IPS DF 4.7 (cell line): Measurements from ENCODE around the gene PRRC2B.
"Not testable (repeated sequence)": the region's sequence is repeated elsewhere in the genome, so short reads cannot be mapped to it uniquely, and the experiment has no call there.

Source experiments
- DNase-seq: peaks from one replicate; pipeline ENCODE4 v3.0.0-alpha.2; 2013; ENCODE audit warnings: low spot score; ENCODE audit errors: extremely low read depth

Gene PRRC2B

DNA sequence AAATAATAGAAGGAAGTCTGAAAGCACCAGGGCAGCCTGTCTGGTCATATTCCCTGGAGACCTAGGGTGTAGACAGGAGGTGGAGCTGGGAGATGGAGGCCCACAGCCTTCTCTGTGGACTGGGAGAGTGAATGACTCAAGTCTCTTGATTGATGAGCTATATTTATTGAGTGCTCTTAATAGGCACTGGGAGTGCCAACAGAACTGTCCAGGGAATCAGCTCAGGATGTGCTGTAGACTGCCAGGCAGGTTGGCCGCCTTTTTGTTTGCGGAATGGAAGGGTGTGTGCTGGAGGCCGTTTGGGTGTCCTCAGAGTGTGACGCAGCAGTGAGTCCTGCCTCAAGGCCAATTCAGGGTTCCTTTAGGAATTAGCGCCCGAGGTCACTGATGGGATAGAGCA is 75.5 kb downstream of the PRRC2B start:
- DNase-seq = no peak

DNA sequence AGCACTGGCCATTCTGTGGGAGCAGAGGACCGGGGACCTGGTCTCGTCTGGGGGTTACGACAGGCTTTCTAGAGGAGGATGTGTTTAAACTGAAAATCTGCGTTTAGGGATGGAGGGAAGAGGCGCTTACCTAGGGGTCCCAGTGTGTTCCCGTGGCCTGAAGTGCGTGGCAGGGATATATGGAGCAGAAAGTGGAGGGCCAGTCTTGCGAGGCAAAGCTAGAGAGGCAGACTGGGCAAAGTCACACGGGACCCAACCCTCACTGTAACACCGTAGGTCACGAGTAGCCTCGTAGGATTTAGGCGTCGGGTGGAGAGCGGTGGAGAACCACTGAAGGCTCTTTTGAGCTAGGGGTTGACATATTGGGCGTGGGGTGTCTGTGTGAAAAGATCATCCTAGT is 76.1 kb downstream of the PRRC2B start:
- no peak for DNase-seq

DNA sequence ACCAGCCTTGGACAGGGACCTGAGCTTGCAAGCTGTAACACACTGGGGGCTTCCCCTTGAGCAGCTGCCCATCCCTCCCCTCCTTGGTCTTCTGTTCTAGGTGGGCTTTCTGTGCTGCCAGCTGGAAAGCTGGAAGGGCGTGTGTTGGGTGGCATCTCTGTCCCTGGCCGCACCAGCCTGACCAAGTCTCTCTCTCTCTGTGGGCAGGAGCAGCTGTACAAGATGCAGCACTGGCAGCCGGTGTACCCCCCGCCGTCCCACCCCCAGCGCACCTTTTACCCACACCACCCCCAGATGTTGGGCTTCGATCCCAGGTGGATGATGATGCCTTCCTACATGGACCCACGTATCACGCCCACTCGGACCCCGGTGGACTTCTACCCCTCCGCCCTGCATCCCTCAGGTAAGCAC is 76.7 kb downstream of the PRRC2B start:
- no peak for DNase-seq

DNA sequence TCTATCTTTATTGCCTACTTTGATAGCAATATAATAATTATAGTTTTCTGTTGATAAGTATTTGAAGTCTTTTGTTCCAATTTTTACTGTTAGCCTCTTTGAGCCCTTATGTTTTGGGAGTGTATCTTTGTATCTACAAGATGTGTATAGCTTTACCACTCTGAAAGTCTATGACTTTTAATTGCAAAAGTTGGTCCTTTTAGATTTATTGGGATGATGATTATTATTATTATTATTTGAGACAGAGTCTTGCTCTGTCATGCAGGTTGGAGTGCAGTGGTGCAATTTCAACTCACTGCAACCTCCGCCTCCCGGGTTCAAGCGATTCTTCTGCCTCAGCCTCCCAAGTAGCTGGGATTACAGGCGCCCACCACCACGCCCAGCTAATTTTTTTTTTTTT is 78.2 kb downstream of the PRRC2B start:
- DNase-seq = not testable (repeated sequence)

DNA sequence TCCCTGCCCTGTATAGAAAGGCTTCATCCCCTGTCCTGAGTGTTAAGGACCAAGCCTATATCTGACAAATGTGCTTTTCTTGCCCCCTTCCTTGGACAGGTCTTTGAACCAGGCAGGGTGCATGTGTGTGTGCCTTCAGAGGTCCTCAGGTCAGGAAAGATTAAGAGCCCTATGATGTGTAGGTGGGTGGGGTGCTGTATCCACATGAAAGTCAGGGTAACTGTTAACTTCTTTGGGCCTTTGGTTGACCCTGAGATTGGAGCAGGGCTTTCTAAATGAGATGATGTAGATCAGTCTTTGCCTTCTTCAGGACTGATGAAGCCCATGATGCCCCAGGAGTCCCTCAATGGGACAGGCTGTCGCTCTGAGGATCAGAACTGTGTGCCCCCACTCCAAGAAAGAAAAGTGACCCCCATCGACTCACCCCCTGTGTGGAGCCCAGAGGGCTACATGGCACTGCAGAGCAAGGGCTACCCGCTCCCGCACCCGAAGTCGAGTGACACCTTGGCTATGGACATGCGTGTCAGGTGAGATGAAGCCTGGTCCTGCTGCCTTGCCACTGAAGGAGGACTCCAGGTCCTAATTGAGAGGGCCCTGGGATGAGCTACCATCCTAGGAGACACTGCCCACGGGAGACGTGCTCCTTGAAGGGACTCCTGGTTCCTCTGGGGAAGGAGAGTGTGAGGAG is 79.5 kb downstream of the PRRC2B start:
- DNase-seq = no peak

DNA sequence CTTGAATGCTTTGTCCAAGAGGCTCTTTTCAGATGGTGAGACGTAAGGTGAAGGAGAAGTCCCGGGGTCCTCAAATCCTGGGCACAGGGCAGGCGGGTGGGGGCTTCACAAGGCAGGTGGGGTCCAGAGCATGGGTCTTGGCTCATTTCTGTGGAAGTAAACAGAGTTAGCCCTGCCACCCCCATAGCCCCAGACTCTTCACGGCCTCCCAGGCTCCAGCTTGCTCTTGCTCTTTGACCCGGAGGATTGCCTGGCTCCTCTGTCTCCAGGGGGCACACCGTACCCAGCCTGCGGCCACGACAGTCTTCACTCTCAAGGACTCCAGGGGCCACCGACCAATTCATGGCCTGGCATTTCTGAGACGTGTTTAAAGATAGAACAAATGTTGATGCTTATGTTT is 80.0 kb downstream of the PRRC2B start:
- DNase-seq = no peak

DNA sequence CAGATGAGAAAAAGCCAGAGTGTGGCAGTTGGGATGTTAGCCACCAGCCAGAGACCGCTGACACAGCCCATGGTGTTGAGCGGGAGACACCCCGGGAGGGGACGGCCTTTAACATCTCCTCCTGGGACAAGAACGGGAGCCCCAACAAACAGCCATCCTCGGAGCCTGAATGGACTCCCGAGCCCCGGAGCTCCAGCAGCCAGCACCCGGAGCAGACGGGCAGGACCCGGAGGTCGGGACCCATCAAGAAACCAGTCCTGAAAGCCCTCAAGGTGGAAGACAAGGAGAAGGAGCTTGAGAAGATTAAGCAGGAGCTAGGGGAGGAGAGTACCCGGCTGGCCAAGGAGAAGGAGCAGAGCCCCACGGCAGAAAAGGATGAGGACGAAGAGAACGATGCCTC is 80.8 kb downstream of the PRRC2B start:
- no peak for DNase-seq

DNA sequence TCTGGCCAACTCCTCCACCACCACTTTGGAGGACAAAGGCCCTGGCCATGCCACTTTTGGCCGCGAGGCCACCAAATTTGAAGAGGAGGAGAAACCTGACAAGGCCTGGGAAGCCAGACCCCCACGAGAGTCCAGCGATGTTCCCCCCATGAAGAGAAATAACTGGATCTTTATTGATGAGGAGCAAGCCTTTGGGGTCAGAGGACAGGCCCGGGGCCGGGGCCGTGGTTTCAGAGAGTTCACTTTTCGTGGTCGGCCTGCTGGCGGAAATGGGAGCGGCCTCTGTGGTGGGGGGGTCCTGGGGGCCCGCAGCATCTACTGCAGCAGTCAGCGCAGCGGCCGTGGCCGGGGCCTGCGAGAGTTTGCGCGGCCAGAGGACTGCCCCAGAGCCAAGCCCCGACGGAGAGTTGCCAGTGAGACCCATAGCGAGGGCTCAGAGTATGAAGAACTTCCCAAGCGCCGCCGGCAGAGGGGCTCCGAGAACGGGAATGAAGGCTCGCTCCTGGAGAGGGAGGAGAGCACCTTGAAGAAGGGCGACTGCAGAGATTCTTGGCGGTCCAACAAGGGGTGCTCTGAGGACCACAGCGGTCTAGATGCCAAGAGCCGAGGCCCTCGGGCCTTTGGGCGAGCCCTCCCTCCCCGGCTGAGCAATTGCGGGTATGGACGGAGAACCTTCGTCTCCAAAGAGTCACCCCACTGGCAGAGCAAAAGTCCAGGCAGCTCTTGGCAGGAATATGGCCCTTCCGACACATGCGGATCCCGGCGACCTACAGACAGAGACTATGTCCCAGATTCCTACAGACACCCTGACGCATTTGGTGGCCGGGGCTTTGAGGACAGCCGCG is 81.4 kb downstream of the PRRC2B start:
- no peak for DNase-seq

DNA sequence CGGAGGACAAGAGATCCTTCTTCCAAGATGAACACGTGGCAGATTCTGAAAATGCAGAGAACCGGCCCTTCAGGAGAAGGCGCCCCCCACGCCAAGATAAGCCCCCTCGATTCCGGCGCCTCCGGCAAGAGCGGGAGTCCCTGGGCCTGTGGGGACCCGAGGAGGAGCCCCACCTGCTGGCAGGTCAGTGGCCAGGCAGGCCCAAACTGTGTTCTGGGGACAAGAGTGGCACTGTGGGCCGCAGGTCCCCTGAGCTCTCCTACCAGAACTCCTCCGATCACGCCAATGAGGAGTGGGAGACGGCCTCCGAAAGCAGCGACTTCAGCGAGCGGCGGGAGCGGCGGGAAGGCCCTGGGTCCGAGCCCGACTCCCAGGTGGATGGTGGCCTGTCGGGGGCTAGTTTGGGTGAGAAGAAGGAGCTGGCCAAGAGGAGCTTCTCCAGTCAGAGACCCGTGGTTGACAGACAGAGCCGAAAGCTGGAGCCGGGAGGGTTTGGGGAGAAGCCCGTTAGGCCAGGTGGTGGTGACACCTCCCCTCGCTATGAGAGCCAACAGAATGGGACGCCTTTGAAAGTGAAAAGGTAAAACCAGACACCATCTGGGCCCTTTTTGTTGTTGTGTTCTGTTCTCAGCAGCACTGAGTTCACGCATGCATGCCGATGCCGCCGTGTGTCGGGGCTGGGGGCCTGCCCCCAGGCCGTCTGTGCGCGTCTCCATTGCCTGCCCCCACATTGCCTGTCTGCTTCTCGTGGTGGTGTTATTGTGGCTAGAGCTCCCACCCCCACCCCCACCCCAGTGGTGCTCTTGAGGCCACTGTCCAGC is 82.3 kb downstream of the PRRC2B start:
- DNase-seq = no peak

DNA sequence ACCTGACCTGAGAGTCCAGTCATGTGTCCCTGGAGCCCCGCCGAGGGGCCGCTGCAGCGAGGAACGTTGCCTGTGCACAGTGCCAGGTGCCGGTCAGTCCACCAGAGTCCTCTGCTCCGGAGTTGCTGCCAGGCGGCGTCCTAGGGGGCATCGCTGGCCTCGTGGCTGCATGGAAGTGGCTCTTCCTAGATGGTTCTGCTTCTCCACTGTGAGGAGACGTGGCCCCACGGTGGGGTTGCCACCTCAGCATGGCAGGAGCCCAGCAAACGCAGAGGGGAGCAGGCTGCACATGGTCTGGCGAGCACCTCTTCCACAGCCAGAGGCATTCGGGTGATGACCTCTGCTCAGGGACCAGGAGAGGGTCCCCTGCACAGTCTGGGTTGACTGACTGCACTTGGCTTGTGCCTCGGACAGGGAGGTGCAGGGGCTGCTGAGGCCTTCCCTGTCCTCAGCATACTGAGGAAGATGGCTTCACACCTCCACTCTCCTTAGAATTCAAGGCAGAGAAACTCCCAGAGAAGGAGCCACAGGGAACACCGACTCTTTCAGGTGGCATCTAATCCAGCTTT is 83.0 kb downstream of the PRRC2B start:
- no peak for DNase-seq

DNA sequence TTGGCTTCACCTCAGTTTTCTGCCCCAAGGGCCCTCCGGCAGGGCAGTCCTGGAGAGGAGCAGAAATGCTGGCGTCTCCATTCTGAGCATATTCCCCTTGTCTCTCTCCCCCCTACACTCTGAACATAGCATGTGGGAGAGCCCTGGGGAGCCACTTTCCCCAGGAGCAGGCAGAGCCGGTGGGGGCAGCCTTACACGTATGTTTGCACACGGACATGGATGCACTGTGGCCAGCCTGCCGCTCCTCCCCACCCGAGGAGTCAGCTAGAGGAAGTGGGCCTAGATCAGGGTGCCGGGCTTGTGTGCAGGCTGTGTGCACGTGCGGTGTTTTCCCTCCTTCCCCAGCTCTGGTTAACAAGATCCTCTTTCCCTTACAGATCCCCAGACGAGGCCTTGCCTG is 83.5 kb downstream of the PRRC2B start:
- DNase-seq = no peak

DNA sequence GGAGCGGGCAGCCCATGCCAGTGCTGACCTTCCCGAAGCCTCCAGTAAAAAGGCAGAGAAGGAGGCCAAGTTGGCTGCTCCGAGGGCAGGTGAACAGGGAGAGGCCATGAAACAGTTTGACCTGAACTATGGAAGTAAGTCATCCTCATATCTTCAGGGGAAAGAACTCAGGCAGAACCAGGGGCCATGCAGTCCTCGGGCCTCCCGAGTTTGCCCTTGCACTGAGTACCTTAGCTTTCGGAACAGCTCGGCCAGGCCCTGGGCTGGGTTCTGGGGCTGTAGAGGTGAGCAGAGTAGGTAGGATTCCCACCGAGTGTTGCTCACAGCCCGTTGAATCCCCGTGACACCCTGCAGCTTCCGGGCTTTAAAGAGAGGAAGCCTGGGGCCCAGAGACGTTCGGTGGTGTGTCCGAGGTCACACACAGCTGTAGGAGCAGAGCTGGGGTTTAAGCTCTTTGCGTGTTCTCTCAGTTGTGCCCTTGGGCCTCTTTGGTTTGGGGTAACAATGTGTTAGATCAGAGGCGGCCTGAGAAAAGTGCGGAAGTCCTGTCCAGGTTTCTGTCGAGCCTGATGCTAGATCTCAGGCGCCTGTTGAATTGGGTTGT is 84.0 kb downstream of the PRRC2B start:
- no peak for DNase-seq

DNA sequence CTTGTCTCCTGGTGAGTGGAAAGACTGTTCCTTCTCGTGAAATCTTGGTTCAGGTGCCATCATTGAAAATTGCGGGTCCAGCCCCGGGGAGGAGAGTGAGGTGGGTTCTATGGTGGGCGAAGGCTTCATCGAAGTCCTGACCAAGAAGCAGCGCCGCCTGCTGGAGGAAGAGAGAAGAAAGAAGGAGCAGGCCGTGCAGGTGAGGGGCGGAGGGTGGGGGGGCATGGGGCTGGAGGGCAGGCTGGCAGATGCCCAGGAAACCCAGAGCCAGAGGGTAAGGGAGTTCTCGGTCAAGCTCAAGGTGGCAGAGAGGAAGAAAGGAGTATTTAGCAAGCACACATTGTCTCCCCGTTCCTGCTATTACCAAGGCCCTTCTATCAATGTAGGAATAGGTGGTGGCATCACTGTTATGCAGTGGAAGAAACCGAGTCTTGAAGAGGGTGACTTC is 84.6 kb downstream of the PRRC2B start:
- peak; percentile 22 for DNase-seq

DNA sequence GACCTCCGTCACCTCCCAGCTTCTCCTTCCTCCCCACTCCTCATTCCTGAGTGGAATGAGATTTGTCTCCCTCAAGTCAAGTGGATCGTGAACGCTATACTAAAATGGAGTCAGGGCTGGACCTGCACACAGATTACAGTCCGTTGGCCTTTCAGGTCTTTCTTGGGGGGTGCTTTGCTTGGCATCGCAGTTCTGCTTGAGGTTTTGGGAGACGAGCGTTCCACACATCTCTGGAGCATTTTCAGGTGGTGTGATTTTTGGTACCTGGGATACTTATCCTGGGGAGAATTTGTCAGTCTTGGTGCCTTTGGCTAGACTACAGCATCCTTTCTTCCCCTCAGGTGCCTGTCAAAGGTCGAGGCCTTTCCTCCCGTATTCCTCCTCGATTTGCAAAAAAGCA is 85.0 kb downstream of the PRRC2B start:
- DNase-seq = no peak

DNA sequence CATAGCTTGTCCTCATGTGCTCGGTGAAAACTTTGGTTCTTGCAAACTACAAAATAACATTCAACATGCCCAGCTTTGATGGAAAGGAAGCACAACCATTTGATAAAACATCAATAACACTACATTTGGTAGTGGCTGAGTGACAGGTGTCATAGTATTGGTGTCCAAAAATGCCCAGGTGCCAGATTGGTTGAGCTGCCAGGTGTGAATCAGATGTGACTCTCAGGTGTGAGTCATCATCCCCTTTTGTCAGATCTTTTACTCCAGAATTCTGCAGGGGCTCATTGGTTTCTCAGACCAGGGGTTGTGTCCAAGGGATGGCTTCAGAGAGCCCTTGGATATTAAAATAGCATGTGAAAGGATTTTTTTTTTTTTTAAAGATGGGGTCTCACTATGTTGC is 86.4 kb downstream of the PRRC2B start:
- no peak for DNase-seq

DNA sequence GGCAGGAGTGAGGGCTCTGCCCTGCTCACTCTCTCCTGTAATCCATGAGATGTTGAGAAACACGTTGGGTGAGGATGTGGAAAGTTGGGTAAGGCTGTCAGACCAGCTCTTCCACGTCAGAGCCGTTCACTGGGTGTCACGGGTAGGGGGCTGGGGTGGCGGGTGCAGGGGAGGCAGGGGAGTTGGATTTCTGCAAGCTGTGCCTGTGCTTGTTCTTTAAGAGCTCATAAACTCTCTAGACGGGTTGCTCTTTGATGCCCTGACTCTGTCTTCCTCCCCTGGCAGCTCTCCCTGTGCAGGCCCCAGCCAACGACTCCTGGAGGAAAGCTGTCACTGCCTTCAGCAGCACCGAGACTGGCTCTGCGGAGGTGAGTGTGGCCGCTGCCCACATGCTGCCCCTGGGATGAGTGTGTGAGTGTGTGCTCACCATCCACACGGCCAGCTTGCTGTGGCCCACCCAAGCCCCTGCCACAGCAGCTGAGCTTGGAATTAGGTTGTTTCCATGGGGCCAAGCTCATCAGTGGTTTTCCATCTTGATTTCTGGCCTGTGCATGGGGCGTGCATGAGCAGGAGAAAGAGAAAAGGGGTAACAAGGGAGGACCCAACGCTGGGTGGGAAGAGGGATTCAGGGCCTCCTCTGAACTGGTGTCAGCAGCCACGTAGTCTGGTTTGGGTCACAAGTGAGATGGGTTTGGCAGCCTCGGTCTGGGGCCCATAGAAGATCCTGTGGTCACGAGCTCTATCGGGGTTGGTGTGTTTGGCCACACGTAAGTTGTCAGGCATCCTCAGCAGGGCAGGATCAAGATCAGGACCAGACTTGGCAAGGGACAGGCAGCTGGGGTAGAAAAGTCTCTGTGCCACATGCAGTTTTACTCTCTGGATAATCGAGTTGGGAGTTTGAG is 87.8 kb downstream of the PRRC2B start:
- DNase-seq = no peak

DNA sequence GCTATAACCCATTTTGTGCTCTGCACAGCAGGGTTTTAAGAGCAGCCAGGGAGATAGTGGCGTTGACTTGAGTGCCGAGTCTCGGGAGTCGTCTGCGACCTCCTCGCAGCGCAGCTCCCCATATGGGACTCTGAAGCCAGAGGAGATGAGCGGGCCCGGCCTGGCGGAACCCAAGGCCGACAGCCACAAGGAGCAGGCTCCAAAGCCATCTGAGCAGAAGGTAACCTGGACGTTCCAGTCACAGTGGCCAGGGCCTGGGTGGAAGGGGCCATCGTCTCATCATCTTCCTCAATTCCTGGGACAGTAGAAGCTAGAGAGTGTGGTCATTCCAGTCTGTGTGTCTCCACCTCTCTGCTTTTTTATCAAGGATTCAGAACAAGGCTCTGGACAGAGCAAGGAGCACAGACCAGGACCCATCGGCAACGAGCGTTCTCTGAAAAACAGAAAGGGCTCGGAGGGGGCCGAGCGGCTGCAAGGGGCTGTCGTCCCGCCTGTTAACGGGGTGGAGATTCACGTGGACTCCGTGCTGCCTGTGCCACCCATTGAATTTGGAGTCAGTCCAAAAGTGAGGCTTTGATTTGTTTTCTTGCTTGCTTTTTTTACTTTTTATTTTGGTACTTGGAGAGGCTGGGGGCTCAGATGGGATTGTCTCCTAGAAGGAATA is 88.6 kb downstream of the PRRC2B start:
- DNase-seq = no peak

DNA sequence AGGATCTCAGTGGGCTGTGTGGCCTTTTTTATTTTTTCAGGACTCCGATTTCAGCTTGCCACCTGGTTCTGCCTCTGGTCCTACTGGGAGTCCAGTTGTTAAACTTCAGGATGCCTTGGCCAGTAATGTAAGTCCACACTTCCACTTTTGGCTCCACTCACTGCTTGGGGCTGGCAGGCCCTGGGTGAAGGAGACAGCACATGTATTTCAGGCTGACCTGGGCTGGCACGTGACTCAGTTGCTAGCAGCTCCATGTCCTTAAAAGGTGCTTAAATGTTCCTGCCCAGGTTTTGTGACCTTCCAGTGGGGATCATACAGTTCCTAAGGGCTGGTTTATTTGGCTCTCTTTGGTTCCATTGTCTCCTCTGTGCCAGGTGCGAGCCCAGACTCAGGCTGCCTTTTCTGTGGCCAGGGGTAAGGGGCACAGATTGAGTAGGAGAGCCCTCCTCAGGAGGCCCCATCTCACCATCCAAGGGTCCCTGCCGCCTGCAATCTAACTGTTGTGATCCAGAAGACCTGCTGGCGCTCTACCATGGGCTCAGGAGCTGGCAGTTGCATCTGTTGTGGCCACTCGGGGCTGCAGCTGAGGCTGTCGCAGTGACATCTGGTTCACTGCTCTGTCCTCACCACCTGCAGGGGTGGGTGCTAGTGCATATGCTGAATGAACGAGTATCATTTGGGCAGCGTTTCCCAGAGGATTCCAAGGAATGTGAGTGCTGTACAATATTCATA is 89.6 kb downstream of the PRRC2B start:
- no peak for DNase-seq

DNA sequence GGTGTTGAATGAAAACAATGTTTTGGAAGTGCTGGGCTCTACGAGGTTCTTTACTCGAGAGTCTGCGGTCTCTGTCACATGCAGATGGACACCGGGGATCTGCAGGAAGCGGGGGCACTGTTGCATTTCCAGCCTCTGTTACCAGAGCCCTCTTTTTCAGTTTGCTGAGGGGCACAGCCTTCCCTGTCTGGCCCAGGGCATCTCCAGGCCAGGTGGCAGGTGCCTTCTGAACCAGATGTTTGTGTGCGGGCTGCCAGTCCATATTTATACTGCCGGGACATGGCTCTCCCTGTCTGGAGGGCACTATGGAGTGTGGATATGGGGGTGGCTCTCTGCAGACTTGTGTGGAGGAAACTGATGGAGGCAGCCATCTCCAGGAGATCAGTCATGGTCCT is 90.2 kb downstream of the PRRC2B start:
- DNase-seq = no peak
